HS-27A (cell line): ENCODE results near the gene SLC26A6.

Experiments used
- DNase-seq: peaks from one replicate; pipeline ENCODE4 v3.0.0-alpha.2; 2012; ENCODE audit warnings: low read depth, missing footprints

Gene SLC26A6

GRCh38 chr3:48661501-48662144, 26.4 kb upstream of the SLC26A6 start:
- no peak for DNase-seq

GRCh38 chr3:48660800-48661400, 25.6 kb upstream of the SLC26A6 start:
- no peak for DNase-seq

GRCh38 chr3:48656841-48657281, 21.6 kb upstream of the SLC26A6 start:
- DNase-seq = no peak

GRCh38 chr3:48656061-48656840, 21.0 kb upstream of the SLC26A6 start:
- no peak for DNase-seq

- DNase-seq = no peak
Observed at GRCh38 chr3:48655606-48656005, 20.3 kb upstream of the SLC26A6 start.

- DNase-seq = no peak
Observed at GRCh38 chr3:48655063-48655462, 19.8 kb upstream of the SLC26A6 start.

GRCh38 chr3:48652923-48653715, 17.9 kb upstream of the SLC26A6 start:
- no peak for DNase-seq

GRCh38 chr3:48651771-48652170, 16.5 kb upstream of the SLC26A6 start:
- DNase-seq = no peak

- DNase-seq = no peak
Observed at GRCh38 chr3:48650723-48651122, 15.5 kb upstream of the SLC26A6 start.

GRCh38 chr3:48648188-48648850, 13.1 kb upstream of the SLC26A6 start:
- DNase-seq = no peak

GRCh38 chr3:48647714-48648113, 12.5 kb upstream of the SLC26A6 start:
- no peak for DNase-seq

- no peak for DNase-seq
Observed at GRCh38 chr3:48644898-48645760, 9.9 kb upstream of the SLC26A6 start.

- DNase-seq = no peak
Observed at GRCh38 chr3:48642605-48643004, 7.3 kb upstream of the SLC26A6 start.

- DNase-seq = no peak
Observed at GRCh38 chr3:48641396-48641795, 6.1 kb upstream of the SLC26A6 start.

GRCh38 chr3:48639944-48640606, 4.8 kb upstream of the SLC26A6 start:
- no peak for DNase-seq

- no peak for DNase-seq
Observed at GRCh38 chr3:48637305-48637704, 2.0 kb upstream of the SLC26A6 start.

- DNase-seq = no peak
Observed at GRCh38 chr3:48636149-48636655, 941 bp upstream of the SLC26A6 start.

GRCh38 chr3:48634661-48635221, 520 bp downstream of the SLC26A6 start:
- peak; percentile 19 for DNase-seq

GRCh38 chr3:48633743-48634142, 1.5 kb downstream of the SLC26A6 start:
- DNase-seq = no peak

GRCh38 chr3:48633256-48633655, 2.0 kb downstream of the SLC26A6 start:
- DNase-seq = no peak
